Measurements from ENCODE around the gene RNF32. TPM values are rescaled to one million over a fixed set of nuclear protein-coding genes. Genes with fewer than 3 reads are reported as not detected.
"Not testable (repeated sequence)": the region's sequence is repeated elsewhere in the genome, so short reads cannot be mapped to it uniquely, and the experiment has no call there.

Gene RNF32
- total RNA-seq, 4 donors from 2014 or later: 0.30 to 4.2 (median 1.5) TPM

DNA sequence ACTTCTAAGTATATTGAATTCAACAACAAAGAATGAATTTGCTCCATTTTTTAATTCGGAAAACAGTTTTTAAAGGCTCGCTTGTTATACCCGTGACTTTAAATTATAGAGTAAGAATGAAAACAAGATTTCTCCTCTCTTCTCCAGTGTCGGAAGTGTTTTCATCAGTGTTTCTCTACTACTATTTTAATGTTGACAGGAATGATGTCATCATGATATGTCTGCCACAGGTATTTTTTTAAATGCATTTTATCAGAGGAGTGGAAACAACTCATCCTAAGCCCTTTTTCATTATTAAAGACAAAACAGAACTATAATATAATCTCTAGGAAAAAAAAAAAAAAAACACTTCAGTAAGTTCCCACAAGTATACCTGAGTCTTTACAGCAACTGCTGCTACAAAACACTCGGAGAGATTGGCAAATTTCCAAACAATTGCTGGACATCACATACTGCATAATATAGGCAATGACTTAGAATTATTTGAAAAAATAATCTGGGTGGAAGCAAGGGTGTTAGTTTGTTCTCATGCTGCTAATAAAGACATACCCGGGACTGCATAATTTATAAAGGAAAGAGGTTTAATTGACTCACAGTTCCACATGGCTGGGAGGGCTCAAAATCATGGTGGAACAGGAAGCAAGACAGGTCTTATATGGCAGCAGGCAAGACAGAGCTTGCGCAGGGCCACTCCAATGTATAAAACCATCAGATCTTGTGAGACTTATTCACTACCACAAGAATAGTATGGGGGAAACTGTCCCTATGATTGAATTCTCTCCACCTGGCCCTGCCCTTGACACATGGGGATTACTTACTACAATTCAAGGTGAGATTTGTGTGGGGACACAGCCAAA is 4.8 kb upstream of the RNF32 start:
- H3K4me3 ChIP-seq (ENCODE audit: low read depth, poor library complexity, severe bottlenecking): no peak overlapping the region
- intact Hi-C loops (cut with DNase I; ENCODE audit: low total_unique reads): no loop called here
- TF ChIP-seq, protein P1, sequence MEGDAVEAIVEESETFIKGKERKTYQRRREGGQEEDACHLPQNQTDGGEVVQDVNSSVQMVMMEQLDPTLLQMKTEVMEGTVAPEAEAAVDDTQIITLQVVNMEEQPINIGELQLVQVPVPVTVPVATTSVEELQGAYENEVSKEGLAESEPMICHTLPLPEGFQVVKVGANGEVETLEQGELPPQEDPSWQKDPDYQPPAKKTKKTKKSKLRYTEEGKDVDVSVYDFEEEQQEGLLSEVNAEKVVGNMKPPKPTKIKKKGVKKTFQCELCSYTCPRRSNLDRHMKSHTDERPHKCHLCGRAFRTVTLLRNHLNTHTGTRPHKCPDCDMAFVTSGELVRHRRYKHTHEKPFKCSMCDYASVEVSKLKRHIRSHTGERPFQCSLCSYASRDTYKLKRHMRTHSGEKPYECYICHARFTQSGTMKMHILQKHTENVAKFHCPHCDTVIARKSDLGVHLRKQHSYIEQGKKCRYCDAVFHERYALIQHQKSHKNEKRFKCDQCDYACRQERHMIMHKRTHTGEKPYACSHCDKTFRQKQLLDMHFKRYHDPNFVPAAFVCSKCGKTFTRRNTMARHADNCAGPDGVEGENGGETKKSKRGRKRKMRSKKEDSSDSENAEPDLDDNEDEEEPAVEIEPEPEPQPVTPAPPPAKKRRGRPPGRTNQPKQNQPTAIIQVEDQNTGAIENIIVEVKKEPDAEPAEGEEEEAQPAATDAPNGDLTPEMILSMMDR (IDR thresholded peaks at IDR 0.05): no peak
- no peak for TF ChIP-seq POLR2A (IDR thresholded peaks at IDR 0.05)
- no peak for DNase-seq (ENCODE audit: low spot score in 2 of 2)
- WGBS, 2 donors: 86 to 90% methylated on average over 7 of the region's 7 CpGs

DNA sequence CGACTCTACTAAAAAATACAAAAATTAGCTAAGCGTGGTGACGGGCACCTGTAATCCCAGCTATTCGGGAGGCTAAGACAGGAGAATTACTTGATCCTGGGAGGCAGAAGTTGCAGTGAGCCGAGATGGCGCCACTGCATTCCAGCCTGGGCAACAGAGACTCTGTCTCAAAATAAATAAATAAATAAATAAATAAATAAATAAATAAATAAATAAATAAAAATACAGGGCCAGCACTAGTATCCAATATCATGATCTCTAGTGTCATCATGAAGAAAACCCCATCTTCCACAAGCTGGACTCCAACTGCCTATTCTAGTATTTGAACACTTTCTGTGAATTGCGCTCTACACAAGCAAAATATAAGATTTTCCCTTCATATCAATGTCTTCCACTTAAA is 3.5 kb upstream of the RNF32 start:
- DNase-seq (ENCODE audit: low spot score in 2 of 2); H3K4me3 ChIP-seq (ENCODE audit: low read depth, poor library complexity, severe bottlenecking); intact Hi-C loops (cut with DNase I; ENCODE audit: low total_unique reads): not testable (repeated sequence)
- 98% methylated on average over 7 of the region's 7 CpGs for WGBS, 2 donors

DNA sequence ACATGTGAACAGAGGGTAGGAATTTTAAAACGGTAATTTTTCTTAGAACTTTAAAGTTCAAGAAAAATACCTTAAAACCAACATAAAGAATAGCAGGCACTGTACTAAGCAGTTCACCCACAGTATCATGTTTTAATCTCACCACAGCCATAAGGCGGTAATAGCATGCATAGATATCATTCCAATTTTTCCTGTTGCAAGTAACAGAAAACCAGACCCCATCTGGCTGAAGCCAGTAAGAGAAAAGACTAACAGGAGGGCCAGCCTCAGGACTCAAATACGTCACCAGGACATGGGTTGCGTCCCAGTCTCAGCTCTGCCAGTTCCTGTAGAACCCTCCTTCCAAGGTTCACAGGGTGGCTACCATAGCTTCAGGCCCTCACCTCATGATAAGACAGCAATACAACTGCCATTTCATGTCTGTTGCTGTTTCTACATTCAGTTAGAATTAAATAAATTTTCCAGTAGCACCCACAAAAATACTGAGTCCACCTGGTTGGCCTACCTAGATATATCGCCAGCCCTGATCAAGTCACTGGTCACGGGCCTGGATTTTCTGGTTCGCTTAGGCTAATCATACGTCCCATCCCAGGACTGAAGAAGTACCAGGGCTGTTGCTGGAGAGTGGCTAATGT is 2.0 kb upstream of the RNF32 start:
- H3K4me3 ChIP-seq (ENCODE audit: low read depth, poor library complexity, severe bottlenecking): no peak overlapping the region
- WGBS, 2 donors: 91 to 95% methylated on average over 8 of the region's 8 CpGs
- intact Hi-C loops (cut with DNase I; ENCODE audit: low total_unique reads): no loop called here
- TF ChIP-seq POLR2A (IDR thresholded peaks at IDR 0.05): no peak
- TF ChIP-seq, protein P1 (IDR thresholded peaks at IDR 0.05): no peak
- no peak for DNase-seq (ENCODE audit: low spot score in 2 of 2)

DNA sequence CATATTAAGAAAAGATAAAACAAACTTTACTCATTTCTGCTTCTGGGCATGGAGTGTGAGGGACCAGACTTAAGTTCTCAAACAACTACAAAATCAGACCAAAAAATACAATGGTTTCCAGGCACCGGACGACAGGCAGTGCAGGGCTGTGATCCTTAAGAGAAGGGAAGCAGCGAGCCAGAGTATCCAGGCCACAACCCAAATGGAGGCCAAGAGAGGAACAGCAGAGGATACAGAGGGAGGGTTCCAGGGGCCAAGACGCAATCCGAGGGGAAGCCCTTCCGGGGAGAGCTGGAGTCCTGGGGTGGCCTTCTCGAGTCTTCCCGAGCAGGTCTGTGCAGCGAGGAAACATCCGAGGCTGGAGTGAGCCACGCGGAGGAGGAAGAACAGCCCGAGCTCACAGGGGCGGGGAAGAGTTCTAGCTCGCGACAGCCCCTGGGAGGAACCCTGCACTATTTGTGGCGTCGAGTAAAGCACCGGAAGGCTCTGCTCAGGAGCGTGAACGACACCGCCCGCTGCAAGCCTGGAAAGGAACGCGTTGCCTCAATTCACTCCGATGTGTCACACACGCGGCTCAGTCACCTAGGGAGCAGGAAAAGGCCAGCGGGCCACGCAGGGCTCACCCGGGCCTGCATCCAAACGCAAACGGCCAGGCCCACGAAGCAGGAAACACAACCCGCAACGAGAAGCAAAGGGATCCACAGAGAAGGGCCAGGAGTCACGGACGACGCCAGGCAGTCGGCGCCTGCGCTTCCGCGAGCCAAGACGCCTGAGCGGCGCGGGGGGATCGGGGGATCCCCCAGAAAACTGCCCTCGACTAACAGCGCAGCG is 933 bp upstream of the RNF32 start:
- intact Hi-C loops (cut with DNase I; ENCODE audit: low total_unique reads): no loop called here
- WGBS, 2 donors: 60 to 63% methylated on average over 51 of the region's 52 CpGs
- no peak for TF ChIP-seq POLR2A (IDR thresholded peaks at IDR 0.05)

DNA sequence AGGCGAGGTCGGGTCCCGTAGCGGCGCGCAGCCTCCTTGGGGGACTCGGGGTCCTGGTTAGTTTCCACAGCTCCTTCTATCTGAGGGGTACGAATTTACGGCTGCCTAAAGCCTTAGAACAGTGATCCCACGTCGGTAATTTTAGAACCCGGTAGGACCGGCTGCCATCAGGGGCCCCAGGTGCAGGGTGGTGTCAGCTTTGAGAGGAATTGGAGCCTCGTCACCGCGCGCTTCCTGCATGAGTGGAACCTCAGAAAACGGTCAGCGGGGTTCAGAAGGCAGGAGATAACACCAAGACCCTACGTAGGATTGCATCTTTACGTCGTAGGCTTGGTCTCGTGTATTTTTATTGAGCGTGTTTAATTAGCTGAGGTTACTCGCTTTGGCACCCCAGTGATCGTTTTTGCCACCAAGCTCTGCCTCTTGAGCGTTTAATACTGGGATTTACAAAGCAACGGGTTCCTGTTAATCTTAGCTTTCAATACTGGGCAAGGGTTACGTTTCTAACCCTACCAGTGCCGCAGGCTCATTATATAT is 443 bp downstream of the RNF32 start:
- TF ChIP-seq, protein P1 (IDR thresholded peaks at IDR 0.05): no peak
- no peak for TF ChIP-seq POLR2A (IDR thresholded peaks at IDR 0.05)
- H3K4me3 ChIP-seq (ENCODE audit: low read depth, poor library complexity, severe bottlenecking): peak overlapping the region; percentile 64
- DNase-seq (ENCODE audit: low spot score in 2 of 2): no peak
- intact Hi-C loops (cut with DNase I; ENCODE audit: low total_unique reads): no loop called here
- WGBS, 2 donors: 9% methylated on average over 21 to 24 of the region's 30 CpGs

More for the DNA sequence above, 933 bp upstream of the RNF32 start:
- peak overlapping the region; percentile 64 for H3K4me3 ChIP-seq (ENCODE audit: low read depth, poor library complexity, severe bottlenecking)
- no peak for DNase-seq (ENCODE audit: low spot score in 2 of 2)

DNA sequence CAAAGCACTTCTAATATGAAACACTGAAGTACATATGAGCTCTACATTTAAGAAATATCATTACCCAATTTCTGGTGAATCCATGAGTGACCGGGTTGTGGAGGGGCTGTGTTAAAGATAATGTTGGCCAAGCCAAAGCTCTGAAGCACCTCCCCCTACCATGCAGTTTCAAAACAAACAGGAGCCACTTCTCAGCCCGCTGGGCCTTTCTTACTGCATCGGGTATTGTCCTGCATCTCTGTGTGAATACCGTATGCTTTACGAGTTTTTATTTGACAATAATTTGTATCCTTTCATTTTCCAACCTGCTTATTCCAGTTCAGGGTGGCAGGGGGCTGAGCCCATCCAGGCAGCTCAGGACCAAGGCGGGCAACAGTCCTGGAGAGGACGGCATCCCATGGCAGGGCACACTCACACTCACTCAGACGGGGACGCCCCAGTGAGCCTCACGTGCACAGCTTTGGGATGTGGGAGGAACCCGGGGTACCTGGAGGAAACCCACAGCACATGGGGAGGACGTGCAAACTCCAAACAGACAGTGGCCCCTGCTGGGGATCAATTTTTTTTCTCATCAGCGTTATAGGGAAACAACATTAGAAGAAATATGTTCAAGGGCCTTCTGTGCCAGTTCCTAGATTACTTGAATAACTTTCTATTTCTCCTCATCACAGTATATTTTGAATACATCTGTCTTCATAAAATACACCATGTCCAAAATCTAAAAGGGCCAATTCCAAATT is 1.9 kb downstream of the RNF32 start:
- TF ChIP-seq POLR2A (IDR thresholded peaks at IDR 0.05): no peak
- TF ChIP-seq, protein P1 (IDR thresholded peaks at IDR 0.05): no peak
- WGBS, 2 donors: 84 to 87% methylated on average over 13 of the region's 13 CpGs
- no peak overlapping the region for H3K4me3 ChIP-seq (ENCODE audit: low read depth, poor library complexity, severe bottlenecking)
- DNase-seq (ENCODE audit: low spot score in 2 of 2): no peak
- intact Hi-C loops (cut with DNase I; ENCODE audit: low total_unique reads): no loop called here

DNA sequence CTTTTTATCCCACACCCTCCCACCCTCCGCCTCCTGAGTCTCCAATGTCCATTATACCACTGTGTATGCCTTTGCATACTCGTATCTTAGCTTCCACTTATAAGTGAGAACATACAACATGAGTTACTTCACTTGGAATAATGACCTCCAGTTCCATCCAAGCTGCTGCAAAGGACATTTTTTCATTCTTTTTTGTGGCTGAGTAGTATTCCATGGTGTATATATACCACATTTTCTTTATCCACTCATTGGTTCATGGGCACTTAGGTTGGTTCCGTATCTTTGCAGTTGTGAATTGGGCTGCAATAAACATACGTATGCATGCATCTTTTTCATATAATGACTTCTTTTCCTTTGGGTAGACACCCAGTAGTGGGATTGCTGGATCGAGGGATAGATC is 6.8 kb downstream of the RNF32 start:
- 94 to 97% methylated on average over 5 of the region's 5 CpGs for WGBS, 2 donors
- DNase-seq (ENCODE audit: low spot score in 2 of 2); H3K4me3 ChIP-seq (ENCODE audit: low read depth, poor library complexity, severe bottlenecking); intact Hi-C loops (cut with DNase I; ENCODE audit: low total_unique reads): not testable (repeated sequence)
